ENCODE results near the gene DDC. TPM values are rescaled to one million over a fixed set of nuclear protein-coding genes. Genes with fewer than 3 reads are reported as not detected.

The DDC gene
- total RNA-seq, 1 donor from 2014 or later: not detected

- ChIA-PET POLR2A (no interaction called here), CTCF (no interaction called here)
- ATAC-seq (ENCODE audit: low read depth) (no peak), DNase-seq (no peak)
- Mint-ChIP-seq H3K36me3 (ENCODE audit: low read depth) (no peaks in the 10 kb centered on the region), H3K4me1 (no peaks in the 10 kb centered on the region), H3K27me3 (peaks cover 21% of the 10 kb centered on the region), H3K9me3 (no peaks in the 10 kb centered on the region), H3K4me3 (no peak overlapping the region), H3K27ac (no peak overlapping the region)
- TF ChIP-seq, protein P1, sequence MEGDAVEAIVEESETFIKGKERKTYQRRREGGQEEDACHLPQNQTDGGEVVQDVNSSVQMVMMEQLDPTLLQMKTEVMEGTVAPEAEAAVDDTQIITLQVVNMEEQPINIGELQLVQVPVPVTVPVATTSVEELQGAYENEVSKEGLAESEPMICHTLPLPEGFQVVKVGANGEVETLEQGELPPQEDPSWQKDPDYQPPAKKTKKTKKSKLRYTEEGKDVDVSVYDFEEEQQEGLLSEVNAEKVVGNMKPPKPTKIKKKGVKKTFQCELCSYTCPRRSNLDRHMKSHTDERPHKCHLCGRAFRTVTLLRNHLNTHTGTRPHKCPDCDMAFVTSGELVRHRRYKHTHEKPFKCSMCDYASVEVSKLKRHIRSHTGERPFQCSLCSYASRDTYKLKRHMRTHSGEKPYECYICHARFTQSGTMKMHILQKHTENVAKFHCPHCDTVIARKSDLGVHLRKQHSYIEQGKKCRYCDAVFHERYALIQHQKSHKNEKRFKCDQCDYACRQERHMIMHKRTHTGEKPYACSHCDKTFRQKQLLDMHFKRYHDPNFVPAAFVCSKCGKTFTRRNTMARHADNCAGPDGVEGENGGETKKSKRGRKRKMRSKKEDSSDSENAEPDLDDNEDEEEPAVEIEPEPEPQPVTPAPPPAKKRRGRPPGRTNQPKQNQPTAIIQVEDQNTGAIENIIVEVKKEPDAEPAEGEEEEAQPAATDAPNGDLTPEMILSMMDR (IDR thresholded peaks at IDR 0.05): no peak
- intact Hi-C loops (cut with micrococcal nuclease): no loop called here
Measured at GRCh38 chr7:50558294-50559053, 6.7 kb downstream of the DDC start.

GRCh38 chr7:50557099-50557498, 8.1 kb downstream of the DDC start:
- DNase-seq (no peak), ATAC-seq (ENCODE audit: low read depth) (no peak)
- Mint-ChIP-seq H3K4me1 (no peaks in the 10 kb centered on the region), H3K4me3 (no peak overlapping the region), H3K36me3 (ENCODE audit: low read depth) (no peaks in the 10 kb centered on the region), H3K27ac (no peak overlapping the region), H3K27me3 (peaks cover 21% of the 10 kb centered on the region), H3K9me3 (no peaks in the 10 kb centered on the region)
- intact Hi-C loops (cut with micrococcal nuclease): no loop called here
- TF ChIP-seq, protein P1 (IDR thresholded peaks at IDR 0.05): no peak
- POLR2A ChIA-PET: no interaction called here
- CTCF ChIA-PET: no interaction called here

DNA sequence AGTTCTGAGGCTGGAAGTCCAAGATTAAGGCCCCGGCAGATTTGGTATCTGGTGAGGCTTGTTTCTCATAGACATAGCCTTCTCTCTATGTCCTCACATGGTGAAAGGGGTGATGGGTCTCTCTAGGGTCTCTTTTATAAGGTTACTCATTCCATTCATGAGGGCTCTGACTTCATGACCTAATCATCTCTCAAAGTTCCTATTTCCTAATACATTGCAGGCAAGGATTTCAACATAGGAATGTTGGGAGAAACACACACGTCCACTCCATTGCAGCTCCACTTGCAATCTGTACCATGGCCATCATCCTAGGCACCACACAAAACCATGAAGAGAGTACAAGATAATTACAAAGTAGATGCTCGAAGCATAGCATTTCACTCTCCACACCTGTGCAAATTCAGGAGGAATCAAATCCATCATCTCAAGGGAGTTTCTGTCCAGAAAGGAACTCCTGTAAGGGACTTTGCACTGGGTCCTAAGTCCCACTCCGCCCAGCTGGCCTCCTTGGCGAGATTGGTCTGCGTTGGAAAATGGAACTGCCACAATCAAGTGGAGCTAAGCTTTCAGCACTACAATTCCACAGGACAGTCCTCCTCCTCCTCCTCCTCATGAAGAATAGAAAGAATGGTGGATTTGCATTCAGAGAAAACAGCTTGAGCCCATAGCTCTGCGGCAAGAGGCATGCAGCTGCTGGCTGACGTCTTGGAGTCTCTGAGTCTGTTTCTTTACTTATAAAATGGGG, 8.8 kb downstream of the DDC start:
- Mint-ChIP-seq H3K4me1 (no peaks in the 10 kb centered on the region), H3K4me3 (no peak overlapping the region), H3K9me3 (no peaks in the 10 kb centered on the region), H3K36me3 (ENCODE audit: low read depth) (no peaks in the 10 kb centered on the region), H3K27ac (no peak overlapping the region), H3K27me3 (peaks cover 21% of the 10 kb centered on the region)
- TF ChIP-seq, protein P1 (IDR thresholded peaks at IDR 0.05): no peak
- intact Hi-C loops (cut with micrococcal nuclease): no loop called here
- ChIA-PET CTCF (no interaction called here), POLR2A (no interaction called here)
- DNase-seq: no peak
- ATAC-seq (ENCODE audit: low read depth): no peak

DNA sequence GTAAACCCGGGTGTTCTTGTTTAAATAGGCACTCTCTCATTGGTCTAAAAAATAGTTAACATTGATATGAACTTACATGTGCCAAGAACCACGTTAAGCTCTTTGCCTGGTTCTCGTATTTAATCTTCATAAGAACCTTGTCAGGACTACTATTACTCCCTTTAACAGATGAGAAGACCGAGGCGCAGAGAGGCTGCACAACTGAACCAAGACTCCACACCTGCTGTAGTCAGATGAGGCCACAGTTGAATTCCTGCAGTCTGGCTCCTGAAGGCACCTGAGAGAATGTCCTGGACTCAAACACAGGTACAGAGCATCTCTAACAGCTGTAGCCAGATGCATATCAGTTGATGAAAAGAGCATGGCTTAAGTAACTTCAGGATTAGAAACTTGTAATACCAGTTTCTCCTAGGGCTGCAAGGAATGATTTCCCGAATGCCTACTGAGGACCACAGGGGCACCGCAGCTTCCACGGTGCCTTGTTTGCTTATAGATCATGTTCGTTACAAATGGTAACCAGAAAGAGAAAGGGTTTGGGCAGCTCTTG, 9.5 kb downstream of the DDC start:
- intact Hi-C loops (cut with micrococcal nuclease): no loop called here
- H3K27me3 Mint-ChIP-seq: peaks cover 21% of the 10 kb centered on the region

More for the DNA sequence above, 9.5 kb downstream of the DDC start:
- no peaks in the 10 kb centered on the region for H3K9me3 Mint-ChIP-seq
- no peaks in the 10 kb centered on the region for H3K36me3 Mint-ChIP-seq (ENCODE audit: low read depth)
- ChIA-PET POLR2A (no interaction called here), CTCF (no interaction called here)
- DNase-seq: no peak
- ATAC-seq (ENCODE audit: low read depth): no peak
- H3K4me3 Mint-ChIP-seq: no peak overlapping the region
- TF ChIP-seq, protein P1 (IDR thresholded peaks at IDR 0.05): no peak
- no peaks in the 10 kb centered on the region for H3K4me1 Mint-ChIP-seq
- H3K27ac Mint-ChIP-seq: no peak overlapping the region

Measured in activated B cell treated with CpG ODN at 0.5 μM for 24 hours (primary cell).